Measurements from ENCODE around the gene SPTBN1.

Gene SPTBN1

GRCh38 chr2:54411801-54412354 lies 44.2 kb upstream of the SPTBN1 start:
- Histone ChIP-seq H3K23ac (ENCODE audit: low read length) (no peak overlapping the region), H3K79me1 (ENCODE audit: low read length) (no peaks in the 10 kb centered on the region), H3K14ac (ENCODE audit: low read length) (no peak overlapping the region), H3K4me2 (ENCODE audit: low read length) (no peak overlapping the region), H4K8ac (ENCODE audit: low read depth, low read length) (no peak overlapping the region), H2AK5ac (ENCODE audit: low read length) (no peak overlapping the region), H2BK12ac (ENCODE audit: low read length) (no peak overlapping the region), H4K91ac (ENCODE audit: low read depth, low read length) (no peak overlapping the region), H3K9ac (ENCODE audit: low read length) (no peak overlapping the region), H3K4me1 (ENCODE audit: control insufficient read depth in 1 of 2, insufficient read depth in 2 of 2, low read length in 2 of 2) (peaks cover 2 to 8% of the 10 kb centered on the region in 2 experiments), H3K4me3 (ENCODE audit: low read depth, low read length) (no peak overlapping the region), H3K4ac (ENCODE audit: low read depth, low read length) (no peak overlapping the region), H4K12ac (ENCODE audit: low read depth, low read length) (no peak overlapping the region), H3K27me3 (ENCODE audit: insufficient read depth, low read length) (no peaks in the 10 kb centered on the region), H2BK5ac (ENCODE audit: low read depth, low read length, poor library complexity) (no peak overlapping the region), H3K18ac (ENCODE audit: low read length) (no peak overlapping the region), H3K79me2 (ENCODE audit: control insufficient read depth, insufficient read depth, low read length, poor library complexity) (no peaks in the 10 kb centered on the region), H3K9me3 (ENCODE audit: insufficient read depth, low read depth, low read length) (no peaks in the 10 kb centered on the region), H3K27ac (ENCODE audit: low read depth, low read length) (no peak overlapping the region), H2BK120ac (ENCODE audit: insufficient read depth, low read length, poor library complexity) (no peak overlapping the region), H2AFZ (ENCODE audit: insufficient read depth, low read length, poor library complexity) (no peak overlapping the region), H3K36me3 (ENCODE audit: control insufficient read depth in 1 of 2, insufficient read depth in 2 of 2, low read length in 2 of 2) (no peaks in the 10 kb centered on the region)
- no CpG with 5 or more reads among the region's 5 CpGs for whole genome bisulfite sequencing (ENCODE audit: extremely low coverage, insufficient coverage, insufficient read length)
- no peak for DNase-seq

- H4K91ac ChIP-seq (ENCODE audit: low read depth, low read length) = no peak overlapping the region
- no peaks in the 10 kb centered on the region for H3K79me2 ChIP-seq (ENCODE audit: control insufficient read depth, insufficient read depth, low read length, poor library complexity)
- no peak overlapping the region for H3K4me2 ChIP-seq (ENCODE audit: low read length)
- H3K4me3 ChIP-seq (ENCODE audit: low read depth, low read length) = no peak overlapping the region
- H3K79me1 ChIP-seq (ENCODE audit: low read length) = no peaks in the 10 kb centered on the region
- no peak overlapping the region for H3K9ac ChIP-seq (ENCODE audit: low read length)
- H3K9me3 ChIP-seq (ENCODE audit: insufficient read depth, low read depth, low read length) = no peaks in the 10 kb centered on the region
- no peak overlapping the region for H3K14ac ChIP-seq (ENCODE audit: low read length)
- H3K4ac ChIP-seq (ENCODE audit: low read depth, low read length) = no peak overlapping the region
- no peaks in the 10 kb centered on the region for H3K36me3 ChIP-seq (ENCODE audit: control insufficient read depth in 1 of 2, insufficient read depth in 2 of 2, low read length in 2 of 2)
- H3K4me1 ChIP-seq (ENCODE audit: control insufficient read depth in 1 of 2, insufficient read depth in 2 of 2, low read length in 2 of 2) = peaks cover 2 to 10% of the 10 kb centered on the region in 2 experiments
- DNase-seq = no peak
- H2BK120ac ChIP-seq (ENCODE audit: insufficient read depth, low read length, poor library complexity) = no peak overlapping the region
- no peak overlapping the region for H3K18ac ChIP-seq (ENCODE audit: low read length)
- no peak overlapping the region for H2AK5ac ChIP-seq (ENCODE audit: low read length)
- H4K12ac ChIP-seq (ENCODE audit: low read depth, low read length) = no peak overlapping the region
- no peak overlapping the region for H3K23ac ChIP-seq (ENCODE audit: low read length)
- H4K8ac ChIP-seq (ENCODE audit: low read depth, low read length) = no peak overlapping the region
- no CpG with 5 or more reads among the region's 9 CpGs for WGBS (ENCODE audit: extremely low coverage, insufficient coverage, insufficient read length)
- no peaks in the 10 kb centered on the region for H3K27me3 ChIP-seq (ENCODE audit: insufficient read depth, low read length)
- no peak overlapping the region for H2BK12ac ChIP-seq (ENCODE audit: low read length)
- no peak overlapping the region for H2AFZ ChIP-seq (ENCODE audit: insufficient read depth, low read length, poor library complexity)
- no peak overlapping the region for H2BK5ac ChIP-seq (ENCODE audit: low read depth, low read length, poor library complexity)
- no peak overlapping the region for H3K27ac ChIP-seq (ENCODE audit: low read depth, low read length)
Measured at GRCh38 chr2:54416166-54416813, 39.8 kb upstream of the SPTBN1 start.

GRCh38 chr2:54416938-54417337 lies 39.2 kb upstream of the SPTBN1 start:
- WGBS (ENCODE audit: extremely low coverage, insufficient coverage, insufficient read length) = no CpG with 5 or more reads among the region's 1 CpG
- H2BK12ac ChIP-seq (ENCODE audit: low read length) = no peak overlapping the region
- H3K23ac ChIP-seq (ENCODE audit: low read length) = no peak overlapping the region

GRCh38 chr2:54417577-54417976 lies 38.5 kb upstream of the SPTBN1 start:
- Histone ChIP-seq H3K36me3 (ENCODE audit: control insufficient read depth in 1 of 2, insufficient read depth in 2 of 2, low read length in 2 of 2) (no peaks in the 10 kb centered on the region), H3K23ac (ENCODE audit: low read length) (no peak overlapping the region), H2BK5ac (ENCODE audit: low read depth, low read length, poor library complexity) (no peak overlapping the region), H3K27ac (ENCODE audit: low read depth, low read length) (no peak overlapping the region), H3K79me1 (ENCODE audit: low read length) (no peaks in the 10 kb centered on the region), H3K14ac (ENCODE audit: low read length) (no peak overlapping the region), H4K12ac (ENCODE audit: low read depth, low read length) (no peak overlapping the region), H4K8ac (ENCODE audit: low read depth, low read length) (no peak overlapping the region), H3K4ac (ENCODE audit: low read depth, low read length) (no peak overlapping the region), H3K27me3 (ENCODE audit: insufficient read depth, low read length) (no peaks in the 10 kb centered on the region), H3K9me3 (ENCODE audit: insufficient read depth, low read depth, low read length) (no peaks in the 10 kb centered on the region), H3K4me1 (ENCODE audit: control insufficient read depth in 1 of 2, insufficient read depth in 2 of 2, low read length in 2 of 2) (peaks cover 2 to 10% of the 10 kb centered on the region in 2 experiments), H3K79me2 (ENCODE audit: control insufficient read depth, insufficient read depth, low read length, poor library complexity) (no peaks in the 10 kb centered on the region), H3K9ac (ENCODE audit: low read length) (no peak overlapping the region), H2BK12ac (ENCODE audit: low read length) (no peak overlapping the region), H3K18ac (ENCODE audit: low read length) (no peak overlapping the region), H2AK5ac (ENCODE audit: low read length) (no peak overlapping the region), H3K4me3 (ENCODE audit: low read depth, low read length) (no peak overlapping the region), H4K91ac (ENCODE audit: low read depth, low read length) (no peak overlapping the region), H2BK120ac (ENCODE audit: insufficient read depth, low read length, poor library complexity) (no peak overlapping the region), H2AFZ (ENCODE audit: insufficient read depth, low read length, poor library complexity) (no peak overlapping the region), H3K4me2 (ENCODE audit: low read length) (no peak overlapping the region)
- no CpG with 5 or more reads among the region's 2 CpGs for WGBS (ENCODE audit: extremely low coverage, insufficient coverage, insufficient read length)
- DNase-seq = no peak

More at GRCh38 chr2:54416938-54417337, 39.2 kb upstream of the SPTBN1 start:
- H2BK120ac ChIP-seq (ENCODE audit: insufficient read depth, low read length, poor library complexity) = no peak overlapping the region
- H4K12ac ChIP-seq (ENCODE audit: low read depth, low read length) = no peak overlapping the region
- no peak overlapping the region for H3K4me2 ChIP-seq (ENCODE audit: low read length)
- H3K14ac ChIP-seq (ENCODE audit: low read length) = no peak overlapping the region
- no peak overlapping the region for H3K18ac ChIP-seq (ENCODE audit: low read length)
- no peak overlapping the region for H3K4ac ChIP-seq (ENCODE audit: low read depth, low read length)
- no peak overlapping the region for H4K8ac ChIP-seq (ENCODE audit: low read depth, low read length)
- H3K27ac ChIP-seq (ENCODE audit: low read depth, low read length) = no peak overlapping the region
- H3K4me1 ChIP-seq (ENCODE audit: control insufficient read depth in 1 of 2, insufficient read depth in 2 of 2, low read length in 2 of 2) = peaks cover 2 to 10% of the 10 kb centered on the region in 2 experiments
- no peak overlapping the region for H3K4me3 ChIP-seq (ENCODE audit: low read depth, low read length)
- H2AFZ ChIP-seq (ENCODE audit: insufficient read depth, low read length, poor library complexity) = no peak overlapping the region
- H4K91ac ChIP-seq (ENCODE audit: low read depth, low read length) = no peak overlapping the region
- H3K79me2 ChIP-seq (ENCODE audit: control insufficient read depth, insufficient read depth, low read length, poor library complexity) = no peaks in the 10 kb centered on the region
- no peak overlapping the region for H3K9ac ChIP-seq (ENCODE audit: low read length)
- no peaks in the 10 kb centered on the region for H3K36me3 ChIP-seq (ENCODE audit: control insufficient read depth in 1 of 2, insufficient read depth in 2 of 2, low read length in 2 of 2)
- H3K79me1 ChIP-seq (ENCODE audit: low read length) = no peaks in the 10 kb centered on the region
- H2AK5ac ChIP-seq (ENCODE audit: low read length) = no peak overlapping the region
- no peaks in the 10 kb centered on the region for H3K27me3 ChIP-seq (ENCODE audit: insufficient read depth, low read length)
- H2BK5ac ChIP-seq (ENCODE audit: low read depth, low read length, poor library complexity) = no peak overlapping the region
- H3K9me3 ChIP-seq (ENCODE audit: insufficient read depth, low read depth, low read length) = no peaks in the 10 kb centered on the region
- DNase-seq = no peak
